Aorta (tissue), 5 donors: Measurements from ENCODE around the gene LRRTM3. TPM values are rescaled to one million over a fixed set of nuclear protein-coding genes. Genes with fewer than 3 reads are reported as not detected.

ENCODE experiments used
- ATAC-seq: fragments of 200-7000 bp; cut with Tn5 transposase; one replicate; pipeline ENCODE4 v1.9.1; 2022; ENCODE audit warnings: moderate library complexity; ENCODE audit not compliant: low FRiP score
- DNase-seq, 2 donors: peaks; one replicate each; pipeline ENCODE4 v3.0.0-alpha.2; 2020
- H3K27ac ChIP-seq, 2 donors: one replicate each; pipeline ENCODE4 v1.5.1; 2013; ENCODE audit warnings: low read length in 2 of 2, mild to moderate bottlenecking in 2 of 2, moderate library complexity in 2 of 2, control low read depth in 1 of 2, inconsistent platforms in 1 of 2, low read depth in 1 of 2
- H3K27me3 ChIP-seq, 2 donors: one replicate each; pipeline ENCODE4 v1.6.1; 2013; ENCODE audit warnings: control low read depth in 1 of 2, low read length in 1 of 2, mild to moderate bottlenecking in 1 of 2, moderate library complexity in 1 of 2; ENCODE audit not compliant: insufficient read depth in 2 of 2, control insufficient read depth in 1 of 2
- H3K36me3 ChIP-seq, 2 donors: one replicate each; pipeline ENCODE4 v1.6.1; 2013; ENCODE audit warnings: control low read depth in 1 of 2, low read length in 1 of 2, mild to moderate bottlenecking in 1 of 2; ENCODE audit not compliant: insufficient read depth in 2 of 2, control insufficient read depth in 1 of 2
- H3K4me1 ChIP-seq, 2 donors: one replicate each; pipeline ENCODE4 v1.6.1; 2013; ENCODE audit warnings: low read length in 2 of 2, control low read depth in 1 of 2, mild to moderate bottlenecking in 1 of 2, moderate library complexity in 1 of 2; ENCODE audit not compliant: insufficient read depth in 2 of 2, control insufficient read depth in 1 of 2
- H3K4me3 ChIP-seq, 2 donors: one replicate each; pipeline ENCODE4 v1.5.1; 2013; ENCODE audit warnings: low read length in 2 of 2, control low read depth in 1 of 2, mild to moderate bottlenecking in 1 of 2
- H3K9me3 ChIP-seq: one replicate; pipeline ENCODE4 v1.6.1; 2013; ENCODE audit warnings: mild to moderate bottlenecking, low read length; ENCODE audit not compliant: control insufficient read depth
- WGBS, 2 donors: extraction: QIAGEN DNeasy Blood & Tissue Kit; methylation state at CpG; one replicate each; pipeline ENCODE4 v1.1.7; 2013; 5-methylcytosine and 5-hydroxymethylcytosine counted together
- intact Hi-C, 2 donors: fragments of 100-400 bp; cut with DNase I; formaldehyde crosslinking; loops; one replicate each; pipeline versions ENCODE4 v1.14.2 to v1.15.0; 2022
- polyA plus RNA-seq, 2 donors: library from polyadenylated mRNA; stranded (reverse); fragments of 200-250 nt; gene quantifications; one replicate each; pipeline ENCODE4 v1.2.3, GENCODE V29; 2013
- total RNA-seq, 2 donors: library from RNA; stranded (reverse); fragmentation: NEBNext Ultra II Directional; extraction: Animal tissue kit (Norgen Biotek cat#: 25700); gene quantifications; one replicate each; pipeline ENCODE4 v1.2.1, GENCODE V29; 2021
- donor health status: healthy with polysubstance abuse.
- donor health status: Bipolar disorder and iron deficiency.
- donor health status: DM: no; HTN: no; CAD: no.
- donor health status: DM: no; HTN: no; CAD: no.
- donor health status: DM: yes; HTN: yes; CAD: no.

LRRTM3 gene
- total and polyA plus RNA-seq, 4 donors = 0.06 to 0.93 TPM; not detected in 2

GRCh38 chr10:67141300-67141699 is 215.5 kb downstream of the LRRTM3 start:
- Histone ChIP-seq H3K27ac (no peak overlapping the region), H3K36me3 (no peaks in the 10 kb centered on the region), H3K4me3 (no peak overlapping the region), H3K4me1 (no peaks in the 10 kb centered on the region), H3K27me3 (no peaks in the 10 kb centered on the region), H3K9me3 (no peaks in the 10 kb centered on the region)
- intact Hi-C loops = no loop called here
- no peak for DNase-seq
- no peak for ATAC-seq
- 57 to 70% methylated on average over 6 of the region's 6 CpGs for WGBS, 2 donors

- WGBS, 2 donors = 93 to 96% methylated on average over 1 of the region's 1 CpG
- intact Hi-C loops = no loop called here
These were observed 218.7 kb downstream of the LRRTM3 start for GRCh38 chr10:67144530-67144929.

More at GRCh38 chr10:67144530-67144929, 218.7 kb downstream of the LRRTM3 start:
- no peak overlapping the region for H3K4me3 ChIP-seq
- no peak overlapping the region for H3K27ac ChIP-seq
- H3K36me3 ChIP-seq = no peaks in the 10 kb centered on the region
- no peak for ATAC-seq
- H3K9me3 ChIP-seq = no peaks in the 10 kb centered on the region
- no peak for DNase-seq
- no peaks in the 10 kb centered on the region for H3K4me1 ChIP-seq
- H3K27me3 ChIP-seq = no peaks in the 10 kb centered on the region
